HCT116 (cell line): ENCODE measurements around the gene CRACDL.

ENCODE experiments used
- CTCF ChIP-seq, 3 experiments: fragments of 200-600 bp in 1 of 3; sonication (generic) in 1 of 3; IDR thresholded peaks in 2 of 3; conservative IDR thresholded peaks in 1 of 3; 2 replicates each; pipeline ENCODE4 v1.5.1; 2012 to 2017; ENCODE audit warnings: low read depth in 2 of 3, low read length in 2 of 3, antibody characterized with exemption in 1 of 3, borderline replicate concordance in 1 of 3, control low read depth in 1 of 3, mild to moderate bottlenecking in 1 of 3, mixed read lengths in 1 of 3, mixed run types in 1 of 3, moderate library complexity in 1 of 3; ENCODE audit not compliant: insufficient read depth in 1 of 3
- EZH2 ChIP-seq: fragments of 200-600 bp; sonication (generic); IDR thresholded peaks from 2 replicates; pipeline ENCODE4 v1.6.1; 2017; ENCODE audit warnings: antibody characterized with exemption, mixed run types
- EZH2phosphoT487 ChIP-seq: fragments of 200-600 bp; IDR thresholded peaks from 2 replicates; pipeline ENCODE4 v1.6.1; 2018; ENCODE audit warnings: antibody characterized with exemption, borderline replicate concordance
- MAX ChIP-seq: IDR thresholded peaks from 2 replicates; pipeline ENCODE4 v1.6.1; 2012
- POLR2A ChIP-seq: IDR thresholded peaks from 2 replicates; pipeline ENCODE4 v1.7.0; 2011; ENCODE audit warnings: borderline replicate concordance; ENCODE audit not compliant: insufficient read depth, insufficient read length; ENCODE audit errors: extremely low read depth
- POLR2AphosphoS5 ChIP-seq: IDR thresholded peaks from 2 replicates; pipeline ENCODE4 v1.6.1; 2011; ENCODE audit warnings: mild to moderate bottlenecking, low read depth, low read length, moderate library complexity
- RAD21 ChIP-seq: IDR thresholded peaks from 2 replicates; pipeline ENCODE4 v1.6.1; 2012; ENCODE audit warnings: low read depth, mild to moderate bottlenecking
- SP1 ChIP-seq: IDR thresholded peaks from 2 replicates; pipeline ENCODE4 v1.6.1; 2012; ENCODE audit warnings: low read depth

DNA sequence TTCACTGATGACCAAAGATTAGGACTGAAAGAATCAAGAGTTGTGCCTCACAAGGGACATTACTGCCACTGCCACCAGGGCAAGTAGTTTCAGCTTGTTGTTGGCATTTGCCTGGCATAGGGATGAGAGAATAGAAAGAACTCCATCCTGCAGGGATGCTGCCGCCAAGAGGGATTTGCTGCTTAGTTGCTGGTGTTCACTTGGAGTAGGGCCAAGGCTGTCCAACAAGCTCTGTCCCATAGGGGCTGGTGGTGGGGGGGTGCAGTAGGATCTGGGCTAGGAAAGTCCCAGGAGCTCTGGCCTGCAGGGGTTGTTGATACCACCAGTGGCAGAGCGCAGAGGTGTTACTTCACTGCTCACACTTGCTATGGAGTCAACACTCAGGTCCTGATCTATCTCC is 120.2 kb downstream of the CRACDL start:
- TF ChIP-seq POLR2AphosphoS5 (no peak), EZH2 (no peak), RAD21 (no peak), EZH2phosphoT487 (no peak), MAX (no peak), POLR2A (no peak), CTCF (IDR thresholded peaks at IDR 0.05 in 2 of 3, conservative IDR thresholded peaks at IDR 0.05 in 1 of 3; ENCODE audit: borderline replicate concordance in 1 of 3, insufficient read depth in 1 of 3, low read depth in 2 of 3, low read length in 2 of 3) (no peak), SP1 (no peak)
